NCI-H2196 treated with DMSO at 0.1 percent for 48 hours (cell line): ENCODE data around the gene PTPRC.

Source experiments
- DNase-seq: peaks from one replicate; lab custom pipeline; 2025; ENCODE audit not compliant: unreplicated experiment; lab: John Stamatoyannopoulos, UW

The PTPRC gene

DNA sequence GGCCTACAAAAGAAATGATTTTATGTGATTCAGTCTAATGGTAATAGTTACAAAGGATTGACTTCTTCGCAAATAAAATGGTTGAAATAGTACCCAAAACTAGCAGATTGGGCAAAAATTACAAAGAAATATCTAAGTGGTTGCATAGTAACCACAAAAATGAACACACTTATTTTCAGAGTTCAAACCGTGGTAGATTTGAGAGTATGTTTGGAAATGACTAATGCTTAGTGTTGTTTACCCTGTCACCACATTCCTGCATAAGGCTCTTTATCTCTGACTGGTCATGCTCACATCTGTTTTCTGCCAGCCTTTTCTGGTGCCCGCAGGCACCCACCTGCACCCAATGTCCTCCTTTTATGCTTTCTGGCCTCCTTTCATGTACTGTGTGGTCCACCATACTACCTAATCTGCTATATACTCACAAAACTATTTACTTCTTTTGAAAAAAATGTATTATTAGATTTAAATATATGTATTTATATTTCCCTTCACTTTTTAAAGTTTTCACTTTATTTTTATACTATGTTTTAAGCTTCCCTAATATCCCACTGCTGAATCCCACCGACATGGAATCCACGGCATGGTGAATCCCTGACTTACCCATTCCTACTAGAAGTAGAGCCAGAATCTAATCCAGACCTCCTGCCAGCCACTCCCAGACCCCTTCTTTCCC lies 30.3 kb downstream of the PTPRC start:
- no peak for DNase-seq

DNA sequence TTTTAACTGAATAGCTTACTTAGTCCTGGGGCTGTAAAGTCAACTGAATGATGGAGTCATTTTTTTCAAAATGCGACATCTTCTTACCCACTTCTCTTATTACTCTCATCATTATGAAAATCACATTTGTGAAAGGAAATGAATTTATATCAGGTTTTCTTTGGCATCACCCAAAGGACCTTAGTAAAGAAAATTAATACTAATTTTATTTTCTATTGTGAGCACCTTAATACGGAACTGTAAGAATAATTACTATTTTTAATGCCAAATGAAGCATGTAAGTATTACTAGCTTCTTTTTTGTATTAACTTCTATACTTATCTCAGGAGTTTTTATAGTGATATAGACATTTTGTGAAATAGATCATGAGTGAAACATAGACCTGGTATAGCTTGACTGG lies 30.9 kb downstream of the PTPRC start:
- no peak for DNase-seq

DNA sequence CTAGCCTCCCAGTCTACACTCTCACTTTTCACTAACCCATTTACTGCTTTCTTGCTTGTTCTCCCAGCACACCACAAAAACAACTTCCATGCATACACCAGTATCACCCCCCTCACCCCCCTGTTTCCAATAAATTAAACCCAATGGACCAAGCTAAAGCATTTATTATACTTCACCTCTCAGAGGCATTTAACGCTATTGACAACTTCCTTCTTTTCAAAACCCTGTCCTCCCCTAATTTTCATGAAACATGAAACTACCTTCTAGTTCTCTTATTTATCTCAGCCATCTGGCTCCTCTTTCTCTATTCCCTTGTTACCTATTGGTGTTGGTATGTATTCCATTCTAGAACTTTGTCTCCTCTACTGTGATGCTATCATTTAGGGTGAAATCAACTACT lies 32.3 kb downstream of the PTPRC start:
- no peak for DNase-seq

DNA sequence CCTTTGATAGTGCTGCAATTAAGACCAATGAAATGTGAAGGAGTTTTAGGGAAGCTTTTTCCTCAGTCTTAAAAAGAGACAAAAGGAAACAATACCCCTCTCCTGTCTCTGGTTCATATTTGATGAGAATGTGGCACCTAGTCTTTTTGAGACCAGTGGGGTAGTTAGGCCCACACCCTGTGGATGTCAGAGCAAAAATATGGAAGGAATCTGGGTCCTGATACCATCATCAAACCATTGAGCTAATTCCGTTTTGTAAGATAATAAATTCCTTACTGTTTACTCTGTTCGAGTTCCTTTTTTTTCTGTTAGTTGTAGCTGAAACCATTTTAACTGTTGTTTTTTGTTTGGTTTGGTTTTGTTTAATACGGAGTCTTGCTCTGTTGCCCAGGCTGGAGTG lies 33.3 kb downstream of the PTPRC start:
- DNase-seq, result no peak

DNA sequence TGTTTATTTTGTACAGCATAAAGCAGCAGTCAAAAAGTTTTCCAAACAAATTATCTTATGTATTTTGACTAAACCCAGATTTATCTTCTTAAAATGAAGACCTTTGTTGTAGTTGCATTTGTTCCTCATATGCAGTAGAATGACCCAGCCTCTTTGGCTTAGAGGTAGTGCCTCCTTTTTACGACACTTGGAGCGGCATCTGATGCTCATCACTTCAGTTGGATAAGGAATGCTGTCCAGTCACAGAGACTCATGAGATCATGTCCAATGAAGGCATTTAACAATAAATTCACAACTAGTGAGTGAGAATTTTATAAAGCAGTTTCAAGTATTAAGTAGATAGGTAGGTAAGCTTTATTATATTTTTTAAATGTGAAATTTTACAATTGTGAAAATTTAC lies 35.2 kb downstream of the PTPRC start:
- DNase-seq, result no peak

DNA sequence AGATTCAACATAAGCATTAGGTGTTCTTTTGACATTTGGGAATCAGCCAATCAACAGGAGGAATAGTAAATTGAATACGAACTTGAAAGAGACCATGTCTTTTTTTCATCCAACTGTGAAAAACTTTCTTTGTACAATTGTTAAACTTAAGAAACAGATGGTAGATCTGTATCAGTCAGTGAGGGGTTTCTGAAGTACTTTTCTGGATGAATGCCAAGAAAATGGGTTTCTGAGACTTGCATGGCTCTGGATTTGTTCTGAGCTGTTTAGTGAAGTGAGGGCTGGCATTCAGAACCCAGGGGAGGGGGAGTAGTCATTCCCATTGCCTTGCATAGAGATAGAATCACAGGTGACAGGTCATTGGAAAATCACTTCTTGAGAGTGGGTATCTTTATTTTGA lies 37.4 kb downstream of the PTPRC start:
- no peak for DNase-seq

DNA sequence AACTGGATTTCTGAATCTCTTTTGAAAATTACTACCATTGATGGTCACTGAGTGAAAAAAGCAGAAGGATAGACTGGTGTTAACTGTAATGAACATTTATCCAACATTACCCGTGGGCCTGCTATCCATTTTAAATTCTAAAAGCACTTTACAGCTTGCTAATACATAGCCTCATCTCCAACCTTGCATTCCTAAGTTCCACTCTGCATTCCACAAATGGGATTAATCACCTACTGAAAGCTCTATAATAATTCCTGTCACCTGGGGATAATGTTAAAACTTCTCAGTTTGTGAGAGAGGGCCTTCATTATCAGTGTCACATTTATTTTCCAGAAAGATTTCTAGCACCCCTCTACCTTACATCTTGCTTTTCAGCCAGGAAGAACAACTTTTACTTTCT lies 38.2 kb downstream of the PTPRC start:
- DNase-seq, result no peak

DNA sequence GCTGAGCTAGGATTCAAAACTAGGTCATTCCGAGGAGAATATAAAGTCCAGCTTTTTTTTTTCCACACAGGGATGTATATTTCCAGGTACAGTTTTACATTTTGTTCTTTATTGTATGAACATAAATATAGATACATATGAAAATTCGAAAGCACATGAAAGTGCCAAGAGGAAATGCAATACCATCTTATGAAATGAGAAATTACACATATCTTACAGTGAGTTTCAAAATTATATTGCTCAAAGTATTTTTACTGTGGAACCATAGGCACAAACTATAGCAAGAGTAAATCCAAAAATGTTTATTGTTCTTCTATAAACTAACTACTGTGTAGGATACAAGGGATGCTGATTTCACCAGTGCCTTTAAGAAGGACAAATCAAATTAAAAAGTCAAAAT lies 39.0 kb downstream of the PTPRC start:
- DNase-seq, result no peak

DNA sequence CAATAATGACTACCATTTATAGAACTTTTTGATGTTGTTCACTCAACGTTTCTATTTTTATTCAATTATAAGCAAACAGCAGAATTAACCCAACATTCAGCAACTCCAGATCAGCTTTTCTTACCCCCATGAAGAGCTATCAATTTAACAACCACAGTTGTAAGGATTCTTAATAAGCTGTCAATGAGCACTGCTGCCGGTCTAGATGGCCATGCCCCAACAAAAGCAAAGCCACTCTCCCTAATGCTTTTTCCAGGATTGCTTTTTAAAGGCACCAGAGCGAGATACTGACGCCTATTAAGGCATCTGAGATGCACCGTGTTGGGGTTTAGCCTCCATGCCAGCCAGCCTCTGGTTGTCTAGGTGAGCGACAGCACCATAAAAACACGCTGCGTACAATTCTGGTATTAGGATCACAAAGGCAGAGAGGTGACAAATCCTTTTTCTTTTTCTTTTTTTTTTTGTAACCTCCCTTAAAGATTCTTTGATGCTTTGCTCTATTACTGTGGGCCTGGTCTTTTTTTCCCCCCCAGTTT lies 39.5 kb downstream of the PTPRC start:
- DNase-seq, result no peak

DNA sequence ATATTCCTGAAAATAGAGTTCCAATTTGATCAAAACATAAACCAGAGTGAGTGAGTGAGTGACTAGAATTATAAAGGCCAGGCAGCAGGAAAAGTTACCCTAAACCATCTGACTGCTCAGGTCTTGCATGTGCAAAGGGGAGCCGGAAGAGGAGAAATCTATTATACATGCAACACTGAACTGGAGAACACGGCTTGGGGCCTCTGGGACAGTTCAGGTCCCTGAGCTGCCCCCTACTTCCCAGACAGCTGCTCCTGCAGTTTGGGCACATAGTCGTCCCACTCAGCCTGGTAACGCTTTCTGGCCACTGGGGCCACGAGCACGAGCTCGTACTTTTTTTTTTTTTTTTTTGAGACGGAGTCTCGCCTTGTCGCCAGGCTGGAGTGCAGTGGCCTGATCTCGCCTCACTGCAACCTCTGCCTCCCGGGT lies 40.1 kb downstream of the PTPRC start:
- no peak for DNase-seq

DNA sequence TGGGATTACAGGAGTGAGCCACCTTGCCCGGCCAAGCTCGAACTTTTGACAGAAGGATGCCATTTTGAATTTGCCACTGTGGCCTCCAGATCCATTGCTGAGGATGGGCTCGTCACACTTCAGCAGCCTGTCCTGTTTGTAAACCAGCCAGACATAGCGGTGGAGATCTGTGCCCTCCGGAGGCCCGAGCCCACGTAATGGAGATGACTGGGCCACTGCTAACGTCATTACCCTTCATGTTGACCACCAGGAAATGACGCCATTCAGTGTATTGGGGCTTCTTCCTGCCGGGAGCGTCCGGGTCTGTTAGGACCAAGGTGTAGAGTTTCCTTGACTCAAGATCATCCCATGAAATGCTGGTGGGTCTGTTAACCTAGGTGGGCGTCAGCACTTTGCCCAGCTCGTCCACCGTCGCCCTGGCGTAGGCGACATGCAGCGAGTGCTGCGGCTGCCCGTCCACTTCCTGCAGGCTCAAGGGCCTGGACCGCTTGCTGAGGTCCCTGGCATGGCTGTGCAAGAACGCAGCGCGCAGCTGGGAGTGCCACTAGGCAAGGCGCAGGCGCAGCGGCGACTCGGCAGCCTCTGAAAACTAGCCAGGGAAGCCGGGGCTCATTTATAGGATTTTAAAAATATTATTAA lies 40.8 kb downstream of the PTPRC start:
- DNase-seq, result no peak

DNA sequence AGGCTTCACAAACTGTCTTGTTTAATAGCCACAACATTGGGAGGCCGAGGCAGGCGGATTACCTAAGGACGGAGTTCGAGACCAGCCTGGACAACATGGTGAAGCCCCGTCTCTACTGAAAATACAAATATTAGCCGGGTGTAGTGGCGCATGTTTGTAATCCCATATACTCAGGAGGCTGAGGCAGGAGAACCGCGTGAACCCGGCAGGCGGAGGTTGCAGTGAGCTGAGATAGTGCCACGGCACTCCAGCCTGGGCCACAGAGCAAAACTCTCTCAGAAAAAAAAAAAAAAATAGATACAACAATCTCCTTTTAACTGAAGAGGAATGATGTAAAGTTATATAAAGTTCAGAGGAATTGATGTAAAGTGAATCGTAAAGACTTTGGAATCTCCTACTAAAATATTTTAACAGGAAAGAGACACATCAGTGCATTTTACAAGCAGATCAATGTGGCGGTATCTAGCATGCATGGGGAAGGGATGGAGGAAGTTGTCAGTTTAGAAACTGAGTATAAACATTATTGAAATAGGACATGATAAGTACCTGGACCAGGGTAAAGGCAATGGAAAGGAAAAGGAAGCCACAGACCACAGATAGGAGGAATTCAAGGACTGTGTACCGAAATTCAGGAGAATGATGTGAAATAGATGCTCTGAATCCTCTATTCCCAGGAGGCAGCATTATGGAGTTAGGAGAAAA lies 41.5 kb downstream of the PTPRC start:
- no peak for DNase-seq

DNA sequence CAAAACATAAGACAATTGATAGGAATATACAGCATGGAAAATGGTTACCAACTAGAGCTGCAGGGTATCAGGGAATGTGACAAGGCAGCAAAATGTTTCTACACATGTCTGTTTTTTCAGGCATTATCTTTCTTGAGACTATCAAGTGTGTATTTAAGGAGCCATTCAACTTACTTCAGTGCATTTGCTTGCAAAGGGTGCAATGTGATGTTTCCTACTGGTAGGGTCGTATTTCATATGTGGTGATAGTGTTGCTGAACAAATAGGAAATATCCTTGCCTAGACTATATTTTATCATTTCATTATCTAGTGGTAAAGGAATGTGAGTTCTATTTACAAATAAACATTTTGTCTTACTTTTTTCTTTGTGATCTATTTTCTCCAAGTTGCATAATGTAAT lies 42.4 kb downstream of the PTPRC start:
- no peak for DNase-seq

DNA sequence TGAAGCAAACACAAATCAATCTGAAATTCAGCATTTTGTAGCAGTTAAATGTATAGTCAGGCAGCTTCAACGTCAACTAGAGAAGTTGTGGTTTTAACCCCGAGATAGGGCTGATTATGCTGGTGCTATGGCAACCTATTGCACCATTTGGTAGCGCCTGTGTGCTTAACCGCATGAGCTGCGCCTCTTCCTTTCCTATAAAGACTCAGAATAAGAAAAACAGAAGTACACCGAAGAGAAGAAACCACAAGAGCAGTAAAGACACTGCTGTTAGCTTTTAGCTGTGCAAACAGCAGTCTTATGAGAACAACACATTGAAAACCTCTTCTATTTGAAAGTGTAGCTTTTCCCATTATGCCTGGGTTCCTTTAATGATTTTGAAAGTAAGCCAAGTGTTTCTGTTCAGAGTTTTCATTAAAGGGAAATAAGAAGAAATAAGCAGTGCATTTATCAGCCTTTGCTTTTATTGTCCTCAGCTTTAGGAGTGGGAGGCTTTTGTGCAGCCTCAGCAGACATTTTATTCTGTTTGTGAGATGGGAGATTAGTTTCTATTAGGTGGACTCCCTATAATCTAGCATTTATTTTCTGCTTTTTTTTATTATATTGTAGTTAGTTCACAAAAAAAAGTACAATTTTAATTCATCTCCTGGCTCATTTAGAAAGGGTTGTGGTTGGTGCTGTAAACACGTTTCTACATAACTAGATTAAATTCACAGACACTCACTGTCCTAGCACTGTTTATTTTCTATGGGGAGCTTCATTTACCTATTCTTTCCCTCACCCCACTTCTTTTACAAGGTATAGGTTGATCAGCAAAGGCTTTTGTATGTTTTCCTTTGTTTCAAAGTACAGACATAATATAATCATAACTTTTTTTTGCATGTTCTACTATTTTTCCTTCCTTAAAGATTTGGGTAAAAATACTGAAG lies 43.3 kb downstream of the PTPRC start:
- DNase-seq, result no peak

DNA sequence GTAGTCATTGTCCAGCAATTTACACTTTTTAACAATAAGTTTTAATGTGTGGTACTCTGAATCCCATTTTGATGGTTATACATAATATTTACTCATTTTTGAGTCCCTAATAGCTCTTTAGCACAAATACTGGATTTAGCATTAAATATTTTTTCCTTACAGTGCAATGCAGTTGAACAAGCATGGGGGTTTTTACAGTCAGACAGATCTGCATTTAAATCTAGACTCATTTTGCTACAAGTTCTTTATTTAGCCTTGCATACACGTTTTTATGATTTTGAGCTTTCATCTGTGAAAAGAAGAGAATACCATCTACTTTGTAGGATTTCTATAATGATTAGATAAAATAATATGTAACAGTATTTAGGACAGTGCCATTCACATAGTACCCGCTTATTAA lies 44.0 kb downstream of the PTPRC start:
- no peak for DNase-seq

DNA sequence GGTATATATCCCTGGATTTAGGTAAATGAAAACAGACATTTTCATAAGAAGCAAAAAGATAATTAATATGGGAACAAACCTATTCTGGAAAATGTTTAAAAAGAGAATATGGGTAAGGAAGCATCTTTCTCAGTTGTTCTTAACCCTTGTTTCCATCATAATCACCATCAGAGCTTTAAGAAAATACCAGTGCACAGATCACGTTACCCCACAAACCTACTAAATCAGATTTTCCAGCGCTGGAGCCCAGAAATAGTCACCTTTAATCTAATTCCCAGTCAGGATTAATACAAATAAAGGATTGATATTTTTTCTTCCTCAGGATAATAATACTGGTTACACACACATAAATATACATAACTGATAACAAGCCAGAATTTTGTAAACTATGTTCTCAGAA lies 44.6 kb downstream of the PTPRC start:
- DNase-seq, result no peak

DNA sequence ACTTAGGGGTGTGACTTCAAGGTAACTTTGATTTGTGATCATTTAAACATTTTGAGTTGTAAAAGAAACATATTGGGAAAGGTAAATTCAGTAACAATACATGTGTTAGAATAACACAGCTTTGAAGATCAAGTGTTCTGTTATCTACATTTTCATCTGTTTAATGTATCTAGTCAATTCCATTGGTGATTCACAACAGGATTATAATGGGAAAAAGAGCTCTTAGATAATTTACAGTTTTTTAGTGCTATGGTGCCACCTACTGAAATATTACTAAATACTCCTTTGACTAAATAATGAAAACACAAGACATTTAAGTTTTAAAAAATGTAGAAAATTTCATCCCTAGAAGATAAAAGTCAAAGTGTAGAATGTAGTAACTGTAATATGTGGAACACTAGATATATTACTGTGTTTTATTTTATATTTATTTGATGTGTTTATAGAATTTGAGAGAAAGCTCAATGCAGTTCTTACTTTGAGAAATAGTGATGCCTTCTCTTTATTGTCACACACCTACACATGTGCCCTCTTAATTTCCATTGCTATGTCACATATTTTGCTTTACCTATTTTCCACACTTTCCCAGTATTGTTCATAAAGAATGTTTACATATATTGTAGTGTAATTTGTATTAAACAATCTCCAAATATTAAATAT lies 47.4 kb downstream of the PTPRC start:
- no peak for DNase-seq

DNA sequence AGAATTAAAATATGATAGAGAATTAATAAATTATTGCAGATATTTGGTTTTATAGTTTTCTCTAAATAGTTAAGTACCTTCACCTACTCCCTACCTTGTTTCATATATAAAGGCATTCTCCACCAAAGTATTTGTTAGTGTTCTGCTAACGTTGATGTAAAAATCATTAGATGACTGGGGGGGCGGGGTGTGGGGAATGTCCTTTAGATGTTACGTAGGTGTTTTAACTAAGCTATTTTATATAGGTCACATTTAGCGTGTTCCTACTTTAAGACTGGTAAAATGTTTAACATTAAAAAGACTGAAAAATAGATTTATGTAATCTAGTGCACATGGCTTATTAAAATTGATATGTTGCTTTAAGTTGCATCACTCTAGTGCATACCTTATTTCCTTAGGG lies 48.6 kb downstream of the PTPRC start:
- DNase-seq, result no peak

DNA sequence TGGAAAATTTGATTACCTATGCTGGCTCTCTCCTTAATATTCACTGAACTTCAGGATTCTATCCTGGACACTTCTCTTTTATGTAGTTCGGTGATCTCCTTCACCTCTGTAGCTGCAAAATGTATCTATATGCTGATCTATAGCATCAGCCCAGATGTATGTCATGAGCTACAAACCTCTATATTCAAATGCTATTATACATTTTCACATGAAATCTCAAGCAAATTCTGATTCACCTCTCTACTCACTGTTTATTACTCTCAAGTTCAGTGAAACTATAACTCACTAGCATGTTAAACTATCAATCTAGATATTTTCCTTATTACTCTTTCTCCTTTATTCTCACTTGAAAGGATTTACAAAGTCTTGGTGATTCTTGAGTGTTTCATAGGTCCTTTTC lies 52.2 kb downstream of the PTPRC start:
- DNase-seq, result no peak

DNA sequence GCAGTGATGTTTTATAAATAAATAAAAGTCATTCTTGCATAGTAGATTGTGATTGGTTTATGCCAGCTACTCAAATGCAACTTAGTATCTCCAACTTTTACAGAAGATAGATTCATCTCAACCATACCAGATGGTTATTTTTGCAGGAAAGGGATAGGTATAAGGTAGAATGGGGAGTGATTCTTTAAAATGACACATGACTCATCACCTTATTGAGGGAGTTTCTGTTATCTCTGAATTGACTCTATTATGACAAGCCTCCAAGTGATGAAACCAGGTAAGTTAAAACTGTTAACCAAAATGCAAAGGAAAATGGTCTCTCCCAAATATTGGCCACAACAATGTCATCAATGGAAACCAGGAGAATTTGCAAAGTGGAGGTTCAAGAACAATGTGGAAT lies 54.5 kb downstream of the PTPRC start:
- no peak for DNase-seq

DNA sequence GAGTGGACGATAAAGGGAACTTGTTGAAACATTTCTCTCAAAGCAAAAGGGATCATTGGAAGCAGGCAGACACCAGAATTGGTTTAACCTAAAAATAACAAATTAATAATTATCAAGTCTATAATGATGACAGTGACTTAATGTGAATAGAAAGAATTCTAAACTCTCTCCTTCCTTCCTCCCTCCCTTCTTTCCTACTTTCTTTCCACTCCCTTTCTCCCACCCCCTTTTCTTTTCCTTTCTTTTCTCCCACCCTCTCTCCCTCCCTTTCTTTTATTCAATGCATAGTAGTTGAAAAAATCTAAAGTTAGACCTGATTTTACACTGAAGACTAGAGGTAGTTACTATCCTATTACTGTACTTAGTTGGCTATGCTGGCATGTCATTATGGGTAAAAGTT lies 55.7 kb downstream of the PTPRC start:
- no peak for DNase-seq
